AG09309 (cell line): ENCODE results near the gene SGPL1.

Source experiments
- DNase-seq: peaks from one replicate; pipeline ENCODE4 v3.0.0-alpha.2; 2010; ENCODE audit warnings: low read depth
- H3K4me3 ChIP-seq: 2 replicates; pipeline ENCODE4 v1.5.1; 2011; ENCODE audit warnings: mild to moderate bottlenecking, low read depth, low read length, moderate library complexity; ENCODE audit not compliant: control insufficient read depth
- CTCF ChIP-seq: IDR thresholded peaks from 2 replicates; pipeline ENCODE4 v1.5.1; 2011; ENCODE audit warnings: mild to moderate bottlenecking, low read depth, low read length, inconsistent platforms; ENCODE audit not compliant: insufficient read depth, control insufficient read depth; ENCODE audit errors: missing control alignments

The SGPL1 gene

GRCh38 chr10:70874061-70874460 is 58.3 kb downstream of the SGPL1 start:
- DNase-seq, result no peak
- no peak overlapping the region for H3K4me3 ChIP-seq
- TF ChIP-seq CTCF, result no peak

GRCh38 chr10:70879207-70879606 is 63.5 kb downstream of the SGPL1 start:
- no peak for TF ChIP-seq CTCF
- no peak for DNase-seq
- H3K4me3 ChIP-seq, result no peak overlapping the region

- no peak overlapping the region for H3K4me3 ChIP-seq
- peak; percentile 90 for TF ChIP-seq CTCF
- peak; percentile 45 for DNase-seq
Measured at GRCh38 chr10:70880077-70880534, 64.4 kb downstream of the SGPL1 start.

GRCh38 chr10:70884741-70885140 is 69.0 kb downstream of the SGPL1 start:
- TF ChIP-seq CTCF, result no peak
- H3K4me3 ChIP-seq, result no peak overlapping the region
- no peak for DNase-seq

GRCh38 chr10:70885481-70885880 is 69.7 kb downstream of the SGPL1 start:
- no peak for DNase-seq
- TF ChIP-seq CTCF, result no peak
- no peak overlapping the region for H3K4me3 ChIP-seq

- TF ChIP-seq CTCF, result no peak
- no peak overlapping the region for H3K4me3 ChIP-seq
- no peak for DNase-seq
Measured at GRCh38 chr10:70885931-70886903, 70.5 kb downstream of the SGPL1 start.
